ENCODE measurements around the gene SKAP1. TPM values are rescaled to one million over a fixed set of nuclear protein-coding genes. Genes with fewer than 3 reads are reported as not detected.

Gene SKAP1
- total and polyA plus RNA-seq, 2 experiments from 2014 or later: 0.27 TPM; not detected in 1

DNA sequence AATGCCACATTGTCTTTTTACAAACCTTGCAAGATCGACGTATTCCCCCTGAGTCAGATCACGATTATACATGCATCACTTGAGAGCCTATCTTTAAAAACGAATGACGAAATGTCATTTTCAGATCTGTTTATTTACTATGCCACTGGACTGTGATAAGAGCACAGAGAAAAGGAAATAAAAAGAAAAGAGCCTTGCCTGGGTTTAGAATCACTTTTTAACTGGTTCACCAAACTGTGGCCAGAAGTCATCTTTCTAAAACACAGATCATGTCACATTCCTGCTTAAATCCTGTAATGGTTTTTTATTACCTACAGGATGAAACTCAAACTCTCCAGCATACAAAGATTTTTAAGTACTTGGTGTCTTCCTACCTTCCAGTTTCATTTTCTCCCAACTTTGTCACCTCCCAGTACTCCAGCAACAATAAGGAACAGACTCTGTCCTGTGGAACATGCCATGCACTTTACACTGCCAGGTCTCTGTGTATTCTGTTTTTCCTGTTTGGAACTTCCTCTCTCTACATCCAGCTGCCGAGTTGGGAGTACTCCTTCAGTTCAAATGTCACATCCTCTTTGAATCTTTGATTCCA, 231.0 kb downstream of the SKAP1 start (continued):
- TF ChIP-seq, protein P1, sequence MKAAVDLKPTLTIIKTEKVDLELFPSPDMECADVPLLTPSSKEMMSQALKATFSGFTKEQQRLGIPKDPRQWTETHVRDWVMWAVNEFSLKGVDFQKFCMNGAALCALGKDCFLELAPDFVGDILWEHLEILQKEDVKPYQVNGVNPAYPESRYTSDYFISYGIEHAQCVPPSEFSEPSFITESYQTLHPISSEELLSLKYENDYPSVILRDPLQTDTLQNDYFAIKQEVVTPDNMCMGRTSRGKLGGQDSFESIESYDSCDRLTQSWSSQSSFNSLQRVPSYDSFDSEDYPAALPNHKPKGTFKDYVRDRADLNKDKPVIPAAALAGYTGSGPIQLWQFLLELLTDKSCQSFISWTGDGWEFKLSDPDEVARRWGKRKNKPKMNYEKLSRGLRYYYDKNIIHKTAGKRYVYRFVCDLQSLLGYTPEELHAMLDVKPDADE (IDR thresholded peaks at IDR 0.05): no peak
- no peak for TF ChIP-seq NANOG (IDR thresholded peaks at IDR 0.05; ENCODE audit: borderline replicate concordance)
- TF ChIP-seq POLR2AphosphoS5 (IDR thresholded peaks at IDR 0.05; ENCODE audit: low read depth): no peak
- no peak for TF ChIP-seq EZH2 (IDR thresholded peaks at IDR 0.05; ENCODE audit: low read depth, unreplicated experiment)

DNA sequence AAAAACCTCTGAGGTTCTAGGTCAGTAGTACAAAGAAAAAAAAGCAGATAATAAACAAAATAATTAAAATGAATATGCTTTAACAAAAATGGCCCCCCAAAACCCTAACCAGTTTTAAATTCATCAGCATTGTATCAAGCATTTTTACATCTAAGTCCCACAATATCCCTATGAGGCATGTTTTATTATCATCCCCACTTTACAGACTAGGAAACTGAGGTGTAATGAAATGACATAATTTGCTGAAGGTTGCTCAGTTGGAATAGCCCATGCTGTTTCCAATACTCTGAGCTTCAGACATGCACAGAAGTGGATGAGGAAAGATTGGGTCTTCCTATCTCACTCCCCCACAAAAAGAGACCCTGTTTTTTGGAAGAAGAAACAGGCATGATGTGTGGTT, 234.1 kb downstream of the SKAP1 start:
- no peak for ATAC-seq
- Histone ChIP-seq H3K27me3 (ENCODE audit: insufficient read depth) (peaks cover 10% of the 10 kb centered on the region; the same call in 1 of the 2 replicates), H3K4me2 (no peak overlapping the region), H3F3A (replicated peaks; ENCODE audit: low read depth) (no peaks in the 10 kb centered on the region), H3K36me3 (ENCODE audit: insufficient read depth) (no peaks in the 10 kb centered on the region), H2AFZ (no peak overlapping the region), H3K4me3 (no peak overlapping the region), H3K4me1 (ENCODE audit: insufficient read depth) (peaks cover 44% of the 10 kb centered on the region), H4K20me1 (replicated peaks; ENCODE audit: insufficient read depth) (no peaks in the 10 kb centered on the region), H3K9me2 (ENCODE audit: insufficient read depth) (no peaks in the 10 kb centered on the region), H3K27ac (ENCODE audit: low read depth) (no peak overlapping the region), H3K79me2 (replicated peaks; ENCODE audit: insufficient read depth) (no peaks in the 10 kb centered on the region)
- Mint-ChIP-seq H3K4me3 (no peak overlapping the region), H3K36me3 (ENCODE audit: low read depth) (no peaks in the 10 kb centered on the region), H3K9me3 (no peaks in the 10 kb centered on the region), H3K27ac (no peak overlapping the region), H3K4me1 (peaks cover 39% of the 10 kb centered on the region), H3K27me3 (ENCODE audit: insufficient read depth, low read depth, poor library complexity) (peaks cover 8% of the 10 kb centered on the region)
- no peak for TF ChIP-seq EZH2phosphoT487 (IDR thresholded peaks at IDR 0.05; ENCODE audit: unreplicated experiment)
- DNase-seq (ENCODE audit: low spot score): no peak

DNA sequence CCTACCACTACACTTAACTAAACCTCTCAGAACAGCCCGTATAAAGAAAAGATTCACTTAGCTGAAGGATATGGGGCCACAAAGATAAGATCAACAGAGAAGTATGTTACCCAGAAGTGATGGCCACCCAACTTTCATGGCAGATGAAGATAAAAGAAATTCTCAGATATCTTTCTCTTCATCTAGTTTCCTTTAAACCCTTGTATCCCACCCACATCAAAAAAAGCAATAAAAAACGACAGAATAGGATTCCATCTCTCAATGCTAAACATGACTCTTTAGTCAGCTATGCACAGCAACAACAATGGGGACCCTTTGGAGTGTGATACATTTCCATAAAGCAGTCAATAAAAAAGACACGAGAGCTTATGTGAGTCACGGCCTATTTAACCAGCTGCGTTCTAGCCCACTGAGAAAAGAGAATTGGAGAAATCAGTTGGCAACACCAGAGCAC, 235.9 kb downstream of the SKAP1 start:
- ATAC-seq: no peak
- Mint-ChIP-seq H3K27me3 (ENCODE audit: insufficient read depth, low read depth, poor library complexity) (peaks cover 4% of the 10 kb centered on the region), H3K4me1 (peaks cover 39% of the 10 kb centered on the region), H3K4me3 (no peak overlapping the region; the same call in 2 of the 3 replicates), H3K27ac (no peak overlapping the region), H3K9me3 (no peaks in the 10 kb centered on the region; the same call in 2 of the 3 replicates), H3K36me3 (ENCODE audit: low read depth) (no peaks in the 10 kb centered on the region)
- no peaks in the 10 kb centered on the region for H3F3A ChIP-seq (replicated peaks; ENCODE audit: low read depth)
- no peak overlapping the region for H3K27ac ChIP-seq (ENCODE audit: low read depth)
- no peak for DNase-seq (ENCODE audit: low spot score)
- TF ChIP-seq POLR2AphosphoS5 (IDR thresholded peaks at IDR 0.05; ENCODE audit: low read depth): no peak
- no peak for TF ChIP-seq CREB1 (CRISPR knock-in tag; IDR thresholded peaks at IDR 0.05; ENCODE audit: low read depth)
- H4K20me1 ChIP-seq (replicated peaks; ENCODE audit: insufficient read depth): no peaks in the 10 kb centered on the region
- no peaks in the 10 kb centered on the region for H3K36me3 ChIP-seq (ENCODE audit: insufficient read depth)
- H3K9me2 ChIP-seq (ENCODE audit: insufficient read depth): no peaks in the 10 kb centered on the region
- no peaks in the 10 kb centered on the region for H3K79me2 ChIP-seq (replicated peaks; ENCODE audit: insufficient read depth)
- peak overlapping the region; percentile 63; the same call in 1 of the 2 replicates for H3K4me2 ChIP-seq
- H3K4me1 ChIP-seq (ENCODE audit: insufficient read depth): peaks cover 45% of the 10 kb centered on the region
- no peak overlapping the region for H3K4me3 ChIP-seq
- H2AFZ ChIP-seq: no peak overlapping the region
- H3K27me3 ChIP-seq (ENCODE audit: insufficient read depth): peaks cover 10% of the 10 kb centered on the region; the same call in 1 of the 2 replicates

DNA sequence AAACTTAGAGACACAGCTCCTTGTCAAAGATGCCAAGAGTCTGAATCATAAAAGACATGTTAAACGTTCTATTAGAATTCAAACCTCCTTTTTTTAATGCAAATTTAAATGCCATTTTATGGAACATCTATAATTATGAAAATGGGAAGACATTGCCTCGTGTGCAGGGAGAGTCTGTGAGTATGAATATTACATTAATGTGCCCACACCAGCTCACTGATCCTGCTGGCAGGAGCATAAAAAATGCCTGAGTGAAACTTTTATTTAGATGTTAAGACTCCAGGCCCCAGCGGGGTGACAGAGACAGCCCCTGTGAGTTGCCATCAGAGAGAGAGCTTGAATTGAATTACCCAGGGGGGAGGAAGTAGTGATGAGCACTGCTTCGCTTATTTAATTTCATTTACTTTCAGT, 237.7 kb downstream of the SKAP1 start:
- Mint-ChIP-seq H3K4me3 (peak overlapping the region; percentile 4; the same call in 2 of the 3 replicates), H3K27ac (no peak overlapping the region), H3K4me1 (peaks cover 46% of the 10 kb centered on the region), H3K36me3 (ENCODE audit: low read depth) (no peaks in the 10 kb centered on the region), H3K9me3 (no peaks in the 10 kb centered on the region; the same call in 2 of the 3 replicates), H3K27me3 (ENCODE audit: insufficient read depth, low read depth, poor library complexity) (peaks cover 5% of the 10 kb centered on the region)
- H4K20me1 ChIP-seq (replicated peaks; ENCODE audit: insufficient read depth): no peaks in the 10 kb centered on the region
- H3K4me1 ChIP-seq (ENCODE audit: insufficient read depth): peaks cover 45% of the 10 kb centered on the region
- no peak overlapping the region for H2AFZ ChIP-seq
- H3K4me3 ChIP-seq: peak overlapping the region; percentile 16
- H3K36me3 ChIP-seq (ENCODE audit: insufficient read depth): no peaks in the 10 kb centered on the region
- H3F3A ChIP-seq (replicated peaks; ENCODE audit: low read depth): no peaks in the 10 kb centered on the region
- peaks cover 10% of the 10 kb centered on the region; the same call in 1 of the 2 replicates for H3K27me3 ChIP-seq (ENCODE audit: insufficient read depth)
- H3K79me2 ChIP-seq (replicated peaks; ENCODE audit: insufficient read depth): no peaks in the 10 kb centered on the region
- peak; percentile 47 for DNase-seq (ENCODE audit: low spot score)
- peak overlapping the region; percentile 63 for H3K4me2 ChIP-seq
- no peaks in the 10 kb centered on the region for H3K9me2 ChIP-seq (ENCODE audit: insufficient read depth)
- ATAC-seq: peak; percentile 87
- H3K27ac ChIP-seq (ENCODE audit: low read depth): no peak overlapping the region
- no peak for TF ChIP-seq JUNB (IDR thresholded peaks at IDR 0.05; ENCODE audit: unreplicated experiment)
- TF ChIP-seq, protein P2, sequence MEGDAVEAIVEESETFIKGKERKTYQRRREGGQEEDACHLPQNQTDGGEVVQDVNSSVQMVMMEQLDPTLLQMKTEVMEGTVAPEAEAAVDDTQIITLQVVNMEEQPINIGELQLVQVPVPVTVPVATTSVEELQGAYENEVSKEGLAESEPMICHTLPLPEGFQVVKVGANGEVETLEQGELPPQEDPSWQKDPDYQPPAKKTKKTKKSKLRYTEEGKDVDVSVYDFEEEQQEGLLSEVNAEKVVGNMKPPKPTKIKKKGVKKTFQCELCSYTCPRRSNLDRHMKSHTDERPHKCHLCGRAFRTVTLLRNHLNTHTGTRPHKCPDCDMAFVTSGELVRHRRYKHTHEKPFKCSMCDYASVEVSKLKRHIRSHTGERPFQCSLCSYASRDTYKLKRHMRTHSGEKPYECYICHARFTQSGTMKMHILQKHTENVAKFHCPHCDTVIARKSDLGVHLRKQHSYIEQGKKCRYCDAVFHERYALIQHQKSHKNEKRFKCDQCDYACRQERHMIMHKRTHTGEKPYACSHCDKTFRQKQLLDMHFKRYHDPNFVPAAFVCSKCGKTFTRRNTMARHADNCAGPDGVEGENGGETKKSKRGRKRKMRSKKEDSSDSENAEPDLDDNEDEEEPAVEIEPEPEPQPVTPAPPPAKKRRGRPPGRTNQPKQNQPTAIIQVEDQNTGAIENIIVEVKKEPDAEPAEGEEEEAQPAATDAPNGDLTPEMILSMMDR (conservative IDR thresholded peaks at IDR 0.05; ENCODE audit: low read depth in 2 of 2): no peak
- TF ChIP-seq NANOG (IDR thresholded peaks at IDR 0.05; ENCODE audit: borderline replicate concordance): peak; percentile 34; the same call in 1 of the 2 replicates

Measured in GM23338 (cell line).